Neural progenitor cell (in vitro differentiated cells): ENCODE results near the gene STK32A.

Experiments used
- CTCF ChIP-seq: fragments of 200-600 bp; sonication (generic); IDR thresholded peaks from 2 replicates; pipeline ENCODE4 v1.5.1; 2017; ENCODE audit warnings: antibody characterized with exemption, mild to moderate bottlenecking
- EZH2 ChIP-seq: fragments of 200-600 bp; sonication (generic); IDR thresholded peaks from 2 replicates; pipeline ENCODE4 v1.6.1; 2017; ENCODE audit warnings: antibody characterized with exemption, mild to moderate bottlenecking, moderate library complexity
- EZH2phosphoT487 ChIP-seq: fragments of 200-600 bp; sonication (generic); IDR thresholded peaks from 2 replicates; pipeline ENCODE4 v1.6.1; 2017; ENCODE audit warnings: antibody characterized with exemption

GRCh38 chr5:147189109-147189424 is 45.8 kb upstream of the STK32A start:
- no peak for TF ChIP-seq CTCF
- TF ChIP-seq EZH2: no peak
- no peak for TF ChIP-seq EZH2phosphoT487
